GM19455 (cell line): Measurements from ENCODE around the gene RTKN.
A peak's percentile ranks its signal among the peaks of the same experiment; 100 is the strongest.

Experiments
- ATAC-seq: cut with Tn5 transposase; IDR thresholded peaks from one replicate; pipeline ENCODE4 v1.9.1; 2021; ENCODE audit not compliant: unreplicated experiment

The RTKN gene

GRCh38 chr2:74417763-74418162, 24.0 kb downstream of the RTKN start:
- no peak for ATAC-seq

DNA sequence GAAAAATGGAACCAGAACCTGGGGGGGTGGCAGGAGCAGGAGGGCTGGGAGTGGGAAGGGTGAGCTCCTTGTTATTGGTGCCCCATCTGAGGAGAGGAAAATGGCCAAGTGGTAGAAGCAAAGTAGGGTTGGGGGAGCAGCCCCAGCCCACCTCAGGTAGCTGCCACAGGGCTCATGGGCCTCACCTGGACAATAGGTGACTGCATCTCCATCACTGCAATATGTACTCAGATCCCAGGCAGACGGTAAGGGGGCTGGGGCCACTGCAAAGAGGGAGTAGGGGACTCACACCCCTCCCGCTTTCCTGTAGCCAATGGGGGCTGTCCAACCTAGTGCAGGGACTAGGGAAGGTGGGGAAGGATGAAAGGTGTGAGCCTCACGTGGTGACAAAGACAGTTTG, 24.5 kb downstream of the RTKN start:
- ATAC-seq: no peak

DNA sequence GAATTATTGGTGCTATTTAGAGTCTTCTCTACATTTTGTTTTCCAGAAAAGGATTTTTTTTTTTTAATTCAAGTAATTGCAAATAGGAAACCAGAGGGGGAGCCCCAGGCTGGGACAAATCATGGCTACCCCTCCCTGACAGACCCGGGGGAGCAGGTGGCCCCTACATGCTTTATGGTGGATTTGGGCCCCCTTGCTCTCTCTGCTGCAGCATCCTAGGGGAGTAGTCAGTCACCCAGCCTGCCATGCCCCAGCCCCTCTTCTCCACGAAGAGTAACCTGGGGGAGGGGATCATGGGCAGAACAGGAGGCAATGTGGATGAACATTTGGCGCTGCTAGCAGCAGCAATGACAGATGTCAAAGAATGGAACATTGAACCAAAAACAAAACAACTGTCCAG, 25.0 kb downstream of the RTKN start:
- ATAC-seq: no peak

DNA sequence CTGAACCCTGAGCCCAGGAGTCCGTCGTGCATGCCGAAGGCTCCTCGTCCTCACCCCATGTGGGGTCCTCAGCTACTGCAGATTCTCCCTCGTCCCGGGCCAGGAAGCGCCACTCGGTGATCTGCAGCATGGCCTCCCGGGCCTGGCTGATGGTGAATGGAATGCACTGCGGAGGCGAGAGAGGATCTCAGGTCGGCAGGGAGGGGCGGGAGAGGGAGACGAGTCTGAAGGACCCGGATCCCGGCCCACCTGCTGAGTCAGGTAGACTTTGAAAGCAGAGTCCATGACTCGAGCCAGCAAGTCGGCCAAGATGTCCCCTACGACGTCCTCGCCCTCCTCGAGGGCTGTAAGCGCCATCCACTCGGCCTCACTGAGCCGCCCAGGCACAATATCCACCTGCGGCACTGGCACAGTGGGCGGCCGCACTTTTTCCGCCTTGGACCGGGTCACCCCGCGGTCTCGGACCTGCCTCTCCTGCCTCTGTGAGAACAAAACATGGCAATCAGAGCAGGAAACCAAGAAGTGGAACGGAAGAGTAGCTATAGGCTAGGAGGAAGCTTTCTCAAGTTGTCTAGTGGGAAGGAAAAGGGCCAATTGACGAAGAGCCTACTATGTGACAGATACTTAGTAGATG, 25.9 kb downstream of the RTKN start:
- ATAC-seq: no peak

- ATAC-seq: no peak
These were observed 26.6 kb downstream of the RTKN start for GRCh38 chr2:74414881-74415761.

GRCh38 chr2:74414441-74414840, 27.3 kb downstream of the RTKN start:
- ATAC-seq: no peak

DNA sequence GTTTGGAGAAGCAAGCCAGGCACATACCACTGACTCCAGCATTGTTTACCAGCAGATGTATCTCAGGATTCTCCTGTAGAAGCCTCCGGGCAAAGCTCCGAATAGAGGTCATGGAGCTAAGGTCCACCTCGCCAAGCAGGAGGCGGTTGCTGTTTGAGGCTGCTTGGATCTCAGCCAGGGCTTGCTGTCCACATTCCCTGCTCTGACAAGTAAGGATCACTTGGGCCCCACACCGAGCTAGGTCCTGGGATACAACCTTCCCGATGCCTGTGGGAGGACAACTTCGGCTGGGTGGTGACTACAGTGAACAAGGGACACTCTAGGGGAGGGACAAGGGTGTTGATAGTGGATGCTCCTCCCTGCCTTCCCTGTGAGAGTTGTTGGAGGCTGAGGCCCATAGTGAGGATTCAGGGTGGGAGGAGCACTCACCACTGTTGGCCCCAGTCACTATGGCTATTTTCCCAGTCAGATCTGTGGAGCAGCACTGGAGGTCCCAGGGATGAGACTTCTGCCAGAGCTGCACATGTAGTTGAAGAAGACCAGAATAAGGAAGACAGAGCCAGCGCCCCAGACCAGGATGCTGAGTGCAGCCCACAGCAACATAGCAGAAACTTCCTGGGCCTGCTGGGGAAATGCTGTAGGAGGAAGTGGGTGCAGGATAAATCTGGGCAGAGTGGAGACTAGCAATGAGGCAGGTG, 28.6 kb downstream of the RTKN start:
- ATAC-seq: no peak

DNA sequence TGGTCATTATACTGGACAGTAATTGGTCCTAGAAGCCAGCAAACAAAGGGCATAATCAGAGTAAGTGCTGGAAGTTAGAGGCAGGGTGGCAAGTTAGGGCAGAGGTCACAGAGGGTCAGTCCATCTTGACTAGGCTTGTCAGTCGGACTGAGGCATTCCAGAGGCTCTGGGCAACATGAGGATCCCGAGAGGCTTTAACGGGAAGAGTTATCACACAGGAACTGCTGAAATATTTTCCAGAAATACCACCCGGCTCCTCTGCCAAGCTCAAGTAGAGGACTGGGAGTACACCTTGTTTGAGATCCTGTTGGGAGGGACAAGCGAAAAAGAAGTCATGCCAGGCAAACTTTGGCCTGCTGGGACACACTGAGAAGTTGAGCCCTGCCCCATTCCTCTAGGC, 34.1 kb downstream of the RTKN start:
- ATAC-seq: no peak

GRCh38 chr2:74406035-74406434, 35.7 kb downstream of the RTKN start:
- ATAC-seq: no peak

GRCh38 chr2:74401891-74402290, 39.8 kb downstream of the RTKN start:
- no peak for ATAC-seq

DNA sequence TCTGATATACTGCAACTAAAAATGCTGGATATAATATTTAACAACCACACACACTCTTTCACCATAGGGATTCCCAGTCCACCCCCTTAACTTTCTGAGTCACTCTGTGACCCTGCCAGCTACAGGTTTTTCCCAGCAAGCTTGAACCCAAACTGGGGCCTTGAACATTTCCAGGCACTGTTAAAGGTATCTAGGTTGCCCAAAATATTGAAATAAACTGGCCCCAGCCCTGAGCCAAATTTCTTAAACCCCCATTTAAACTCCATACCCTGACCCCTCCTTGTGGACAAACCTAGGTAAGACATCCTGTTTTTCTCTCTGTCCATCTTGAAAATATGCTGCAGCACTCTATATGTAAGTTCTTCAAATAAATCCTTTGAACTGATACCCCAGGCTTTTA, 42.0 kb downstream of the RTKN start:
- ATAC-seq: no peak

DNA sequence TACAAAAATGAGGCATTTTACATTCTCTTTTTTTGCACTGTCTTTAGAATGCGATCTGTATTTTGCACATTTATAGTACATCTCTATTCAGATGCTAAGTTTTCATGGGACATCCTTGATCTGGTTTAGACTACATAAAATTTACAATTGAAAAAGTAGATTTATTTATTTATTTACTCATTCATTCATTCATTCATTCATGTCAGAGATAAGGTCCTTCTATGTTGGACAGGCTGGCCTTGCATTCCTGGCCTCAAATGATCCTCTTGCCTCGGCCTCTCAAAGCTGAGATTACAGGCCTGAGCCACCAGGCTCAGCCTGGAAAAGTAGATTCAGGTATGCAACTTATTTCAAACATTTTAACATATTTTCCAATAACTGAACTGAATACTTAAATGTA, 45.6 kb downstream of the RTKN start:
- no peak for ATAC-seq

GRCh38 chr2:74393525-74393924, 48.2 kb downstream of the RTKN start:
- no peak for ATAC-seq

DNA sequence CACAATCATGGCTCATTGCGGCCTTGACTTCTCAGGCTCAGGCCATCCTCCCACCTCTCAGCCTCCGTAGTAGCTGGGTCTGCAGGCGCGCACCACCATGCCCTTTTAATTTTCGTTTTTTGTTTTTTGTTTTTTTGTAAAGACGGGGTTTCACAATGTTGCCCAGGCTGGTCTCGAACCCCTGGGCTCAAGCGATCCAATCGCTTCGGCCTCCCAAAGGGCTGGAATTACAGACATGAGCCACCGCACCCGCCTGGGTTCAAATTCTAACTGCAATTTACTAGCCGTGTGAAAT, 49.3 kb downstream of the RTKN start:
- no peak for ATAC-seq

DNA sequence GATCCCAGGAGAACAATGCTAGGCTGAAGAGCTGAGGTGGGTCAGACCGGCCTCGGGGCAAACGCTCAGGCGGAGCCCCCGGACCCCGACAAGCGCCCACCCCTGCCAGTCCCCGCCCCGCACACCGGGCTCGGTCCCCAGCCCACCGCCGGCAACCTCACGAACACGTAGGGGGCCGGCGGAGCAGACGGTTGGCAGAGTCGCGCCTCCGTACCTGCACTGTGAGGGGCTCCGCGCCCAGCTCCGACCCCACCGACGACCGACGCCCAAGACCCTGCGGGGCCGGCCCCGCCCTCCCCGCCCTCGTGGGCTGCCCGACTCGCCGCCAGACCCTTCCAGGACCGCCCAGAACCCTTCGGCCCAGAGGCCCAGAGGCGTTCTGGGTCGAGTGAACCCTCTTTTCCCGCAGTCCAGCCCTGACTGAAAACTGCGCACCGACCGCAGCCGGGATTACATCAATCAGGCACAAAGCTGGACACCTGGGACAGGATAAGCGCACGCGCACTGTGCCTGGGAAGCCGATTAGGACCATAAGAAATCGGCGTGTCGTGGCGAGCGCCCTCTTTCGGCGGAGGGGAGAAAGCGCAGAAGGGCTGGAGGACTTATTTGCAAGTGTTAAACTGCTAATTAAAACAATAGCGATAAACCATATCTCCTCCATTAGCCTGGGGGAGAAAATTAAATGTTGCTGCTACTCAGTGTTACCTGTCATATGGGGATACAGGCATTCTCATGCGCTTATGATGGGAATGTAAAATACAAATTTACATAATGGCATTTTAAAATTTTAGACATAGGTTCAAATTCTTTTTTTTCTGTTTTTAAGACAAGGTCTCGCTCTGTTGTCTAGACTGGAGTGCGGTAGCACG, 49.9 kb downstream of the RTKN start:
- ATAC-seq: peak; percentile 62

GRCh38 chr2:74391209-74391579, 50.5 kb downstream of the RTKN start:
- peak; percentile 35 for ATAC-seq

GRCh38 chr2:74390606-74391005, 51.1 kb downstream of the RTKN start:
- no peak for ATAC-seq

- no peak for ATAC-seq
These were observed 54.4 kb downstream of the RTKN start for GRCh38 chr2:74387346-74387745.

DNA sequence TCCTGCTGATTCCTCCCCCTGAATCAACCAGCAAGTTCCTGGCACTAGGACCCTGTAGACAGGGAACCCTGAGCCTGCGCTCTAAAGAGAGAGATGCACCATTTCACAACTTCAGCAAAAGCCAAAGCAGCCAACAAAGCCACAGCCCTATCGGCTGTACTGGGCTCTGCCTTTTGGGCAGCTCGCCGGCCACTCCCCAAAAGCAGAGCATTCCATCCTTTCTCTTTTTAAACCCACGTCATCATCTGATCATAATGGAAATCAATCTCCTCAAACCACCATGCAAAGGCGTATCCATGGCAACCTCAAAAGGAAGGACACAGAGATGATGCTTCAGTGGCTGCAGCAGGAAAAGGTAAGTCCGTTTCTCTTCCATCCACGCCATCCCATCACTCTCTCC, 56.3 kb downstream of the RTKN start:
- no peak for ATAC-seq

- no peak for ATAC-seq
These were observed 57.7 kb downstream of the RTKN start for GRCh38 chr2:74384051-74384450.

DNA sequence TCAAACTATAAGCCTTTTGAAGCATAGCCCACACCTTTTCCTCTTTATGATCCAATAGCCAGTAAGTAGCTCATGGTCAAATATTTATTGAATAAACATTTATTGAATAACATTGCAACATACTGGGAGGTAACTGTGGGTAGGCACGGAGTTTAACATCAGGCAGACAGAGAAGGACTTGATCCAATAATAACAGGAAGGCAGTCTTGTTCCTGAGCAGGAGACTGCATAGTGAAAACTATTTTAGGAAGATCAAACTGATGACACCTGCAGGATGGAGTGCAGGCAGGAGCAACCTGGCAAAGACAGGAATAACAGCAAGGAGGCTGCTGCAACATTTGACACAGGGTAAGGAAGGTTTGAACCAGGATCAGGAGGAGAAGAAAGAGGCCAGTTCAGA, 58.5 kb downstream of the RTKN start:
- ATAC-seq: no peak
